Stimulated activated CD4-positive, alpha-beta T cell treated with anti-CD3 and anti-CD28 coated beads, Interleukin-4, amount 100 ng/mL, for 24 hours (primary cell): ENCODE measurements around the gene AGBL4.

Source experiments
- DNase-seq: peaks from one replicate; pipeline ENCODE4 v3.0.0-alpha.2; 2020

AGBL4 gene

DNA sequence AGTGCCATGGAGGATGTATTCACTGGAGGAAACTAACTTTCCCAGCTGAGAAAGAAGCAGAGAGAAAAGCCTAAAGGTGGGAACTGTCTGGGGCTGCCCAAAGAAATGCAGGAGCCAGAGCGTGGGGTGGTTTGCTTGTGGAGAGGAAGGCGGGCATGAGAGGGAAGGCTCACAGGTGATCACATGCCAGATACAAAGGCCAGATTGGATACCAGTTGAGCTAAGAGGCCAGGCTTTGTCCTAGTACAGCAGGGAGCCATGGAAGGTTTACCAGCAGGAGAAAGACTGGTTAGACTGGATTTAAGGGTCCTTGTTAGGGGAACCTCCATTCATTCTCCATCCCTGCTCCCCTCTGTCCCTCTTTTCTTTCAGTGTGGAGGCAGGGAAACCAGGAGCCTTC is 1313.4 kb downstream of the AGBL4 start:
- DNase-seq, result no peak

DNA sequence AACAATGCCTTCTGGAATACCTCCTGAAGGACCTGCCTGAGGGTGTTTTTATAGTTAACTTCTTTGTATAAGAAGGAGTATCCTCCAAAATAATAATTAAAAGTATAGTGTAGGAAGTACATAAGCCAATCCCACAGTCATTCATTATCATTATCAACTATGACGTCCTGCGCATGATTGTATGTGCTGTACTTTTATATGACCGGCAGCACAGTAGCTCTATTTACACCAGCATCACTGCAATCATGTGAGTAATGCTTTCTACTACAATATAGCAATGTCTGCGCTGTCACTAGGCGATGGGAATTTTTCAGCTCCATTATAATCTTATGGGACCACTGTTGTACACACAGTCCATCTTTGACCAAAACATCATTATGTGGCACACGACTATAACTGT is 1319.0 kb downstream of the AGBL4 start:
- no peak for DNase-seq

DNA sequence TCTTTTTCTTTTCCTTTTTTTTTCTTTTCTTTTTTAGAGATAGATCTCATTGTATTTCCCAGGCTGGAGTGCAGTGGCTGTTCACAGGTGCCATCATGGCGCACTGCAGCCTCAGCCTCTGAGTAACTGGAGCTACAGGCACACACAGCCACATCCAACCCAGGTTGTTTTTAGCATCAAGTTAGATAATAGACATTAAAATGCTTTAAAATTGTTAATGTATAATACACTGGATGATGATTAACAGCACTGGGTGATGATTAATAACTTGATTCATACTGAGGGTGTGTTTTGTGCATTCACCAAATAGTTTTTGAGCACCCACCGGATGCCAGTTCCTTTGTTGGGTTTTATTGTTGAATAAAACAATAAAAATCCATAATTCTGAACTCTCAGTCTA is 1322.3 kb downstream of the AGBL4 start:
- DNase-seq, result no peak

DNA sequence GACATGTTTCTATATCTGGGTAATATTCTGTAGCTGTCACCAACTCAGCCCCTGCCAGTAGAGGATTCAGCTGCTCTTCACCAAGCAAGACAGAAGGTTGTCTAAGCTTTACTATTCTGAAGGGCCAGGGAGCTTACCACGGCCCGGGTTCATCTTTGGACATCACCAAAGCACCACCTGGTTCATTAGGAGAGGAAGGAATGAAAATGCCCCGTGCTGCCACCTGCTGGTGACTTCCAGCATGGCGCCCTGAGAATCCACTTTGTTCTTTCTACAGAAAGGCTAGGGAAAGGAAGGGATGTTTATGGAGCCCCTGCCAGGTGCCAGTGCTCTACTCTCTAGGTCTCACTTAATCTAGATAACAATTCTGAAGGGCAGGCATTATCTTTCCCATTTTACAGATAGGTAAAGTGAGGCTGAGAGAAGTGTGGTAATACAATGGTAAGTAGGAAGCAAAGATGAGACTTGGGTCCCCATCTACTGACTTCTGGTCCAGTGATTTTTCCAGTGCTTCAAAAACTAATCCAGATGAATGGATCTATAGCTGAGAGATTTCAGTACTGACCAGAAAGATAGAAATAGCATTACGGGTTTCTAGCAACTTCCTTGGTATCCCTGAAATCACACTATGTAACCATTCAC is 1326.6 kb downstream of the AGBL4 start:
- peak; percentile 35 for DNase-seq

DNA sequence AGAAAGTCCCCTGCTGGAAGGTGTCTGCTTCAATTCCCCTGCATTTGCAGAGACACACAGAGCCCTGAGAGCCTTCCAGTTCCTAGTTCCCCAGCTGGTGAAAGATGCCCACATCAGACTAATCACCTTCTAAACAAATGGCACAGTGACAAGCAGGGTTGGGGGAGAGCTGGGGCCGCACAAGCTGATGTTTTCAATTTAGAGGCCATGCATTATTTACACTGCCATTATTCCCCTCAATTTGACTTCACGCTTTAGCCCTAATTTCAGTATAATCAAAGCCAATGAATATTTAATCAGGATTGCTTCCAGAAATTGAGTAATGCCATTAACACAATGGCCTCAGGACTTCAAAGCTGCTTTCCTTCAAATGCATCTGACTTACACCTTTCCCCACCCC is 1328.6 kb downstream of the AGBL4 start:
- no peak for DNase-seq

DNA sequence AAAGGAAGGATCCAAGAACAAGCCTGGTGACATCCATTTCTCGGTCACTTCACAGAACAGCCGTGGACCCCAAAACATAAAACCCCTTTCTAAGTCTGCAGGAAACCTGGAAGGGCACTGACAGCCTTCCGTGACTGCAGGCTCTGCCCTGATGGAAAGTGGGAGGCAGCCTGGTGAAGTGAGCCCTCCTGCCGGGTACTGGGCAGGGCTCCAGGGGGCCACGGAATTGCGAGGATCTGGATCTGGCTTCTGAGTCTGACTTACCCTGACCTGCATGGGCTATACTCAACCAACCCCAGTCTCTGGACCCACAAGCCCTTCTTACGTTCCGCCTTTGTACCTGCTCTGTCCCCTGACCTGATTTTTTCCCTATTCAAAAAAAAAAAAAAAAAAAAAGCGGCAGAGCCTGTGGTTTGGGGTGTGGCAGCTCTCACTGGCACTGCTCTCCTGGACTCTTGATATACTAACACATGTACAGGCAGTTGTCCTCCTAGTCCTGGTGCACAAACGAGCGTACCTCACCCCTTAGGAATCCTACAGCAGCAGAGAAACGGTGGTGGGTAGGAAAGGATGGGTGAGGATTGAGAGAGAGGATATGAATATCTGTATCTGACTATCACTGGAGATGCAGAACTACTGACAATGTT is 1330.0 kb downstream of the AGBL4 start:
- no peak for DNase-seq

DNA sequence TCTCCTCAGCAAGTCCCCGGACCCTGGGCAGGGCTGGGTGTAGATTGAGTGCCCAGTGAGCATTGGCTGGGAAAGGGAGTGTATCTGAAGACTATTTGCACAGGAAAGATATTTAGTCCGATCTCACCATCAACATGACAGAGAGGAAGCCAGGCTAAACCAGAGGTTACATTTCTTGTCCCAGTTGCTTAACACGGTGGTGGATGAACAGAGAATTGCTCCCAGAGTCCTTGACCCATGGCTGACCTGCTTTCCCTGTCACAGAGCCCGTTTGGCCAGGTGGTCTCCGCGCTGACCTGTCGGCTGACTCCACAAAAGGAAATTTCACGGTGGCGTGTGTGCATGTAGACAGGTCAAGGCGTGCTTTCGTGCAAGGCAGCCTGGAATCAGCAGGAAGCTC is 1330.6 kb downstream of the AGBL4 start:
- DNase-seq, result no peak

DNA sequence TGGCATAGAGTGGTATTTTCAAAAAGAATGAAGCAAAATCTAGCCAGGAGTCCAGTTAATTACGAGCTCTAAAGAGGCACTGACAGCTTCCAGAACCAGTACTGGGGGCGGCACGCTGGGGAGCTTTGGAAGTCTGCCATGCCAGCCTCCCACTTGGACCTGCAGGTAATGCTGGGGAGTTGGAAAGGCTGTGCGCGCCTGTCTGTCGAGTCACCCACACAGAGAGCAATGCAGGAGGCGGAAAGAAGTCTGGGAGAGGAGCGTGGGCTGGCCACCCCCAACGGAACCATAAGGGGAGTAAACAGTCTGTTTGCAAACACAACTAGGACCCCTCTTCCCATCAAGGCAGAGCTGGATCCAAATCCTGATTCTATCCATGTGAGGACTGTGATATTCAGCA is 1331.5 kb downstream of the AGBL4 start:
- DNase-seq, result no peak

DNA sequence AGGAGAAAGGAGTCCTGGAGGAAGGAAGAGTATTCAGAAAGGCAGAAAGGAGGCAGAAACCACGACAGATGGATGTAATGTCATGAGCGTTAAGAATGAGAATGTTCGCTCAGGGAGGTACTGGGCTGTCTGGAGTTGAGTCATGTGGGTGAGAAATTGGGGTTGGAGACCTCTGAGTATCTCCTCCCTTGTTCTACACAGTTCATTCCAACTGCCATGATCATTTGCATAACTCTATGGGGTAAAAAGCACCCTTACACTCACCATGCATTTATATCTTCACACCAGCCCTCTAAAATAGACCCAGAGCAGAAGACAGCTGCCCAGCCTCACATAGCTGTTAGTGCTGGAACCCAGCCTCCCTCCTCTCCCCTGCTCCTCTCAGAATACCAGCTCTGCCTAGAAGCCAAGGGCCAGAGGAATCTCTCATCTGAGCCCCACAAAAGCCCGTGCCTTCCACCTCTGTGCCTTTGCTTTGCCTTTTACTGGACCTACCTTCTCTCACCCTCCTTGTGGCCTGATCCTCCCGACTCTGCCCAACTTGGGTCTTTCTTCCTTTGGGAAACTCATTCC is 1332.2 kb downstream of the AGBL4 start:
- no peak for DNase-seq

DNA sequence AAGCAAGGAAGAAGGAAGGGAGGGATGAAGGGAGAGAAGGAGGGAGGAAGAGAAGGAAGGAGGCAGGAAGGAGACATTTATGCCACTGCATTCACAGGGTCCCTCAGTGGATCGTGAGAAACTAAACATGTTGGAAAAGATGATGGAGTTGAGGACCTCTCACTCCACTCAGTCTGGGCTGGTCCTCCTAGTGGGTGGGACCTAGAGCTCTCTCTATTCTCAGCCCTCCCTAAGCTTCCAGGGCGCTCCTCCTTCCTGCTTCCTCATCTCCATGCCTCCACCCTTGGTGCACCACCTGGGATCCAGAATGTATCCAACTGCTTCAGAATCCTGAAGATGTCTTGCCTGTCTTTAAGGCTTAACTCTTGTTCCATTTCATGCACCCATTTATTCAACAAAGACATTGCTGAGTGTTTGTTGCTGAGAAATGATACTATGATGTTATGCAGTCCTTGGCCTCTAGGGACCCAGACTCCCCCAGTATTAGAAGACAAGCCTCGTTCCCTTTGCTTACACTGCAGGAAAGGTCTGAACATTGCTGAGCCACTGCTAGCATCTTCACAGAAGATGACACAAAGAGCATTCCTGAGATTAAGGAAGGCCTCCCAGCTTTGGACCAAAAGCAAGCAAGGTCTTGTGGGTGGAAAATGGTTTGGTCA is 1335.5 kb downstream of the AGBL4 start:
- DNase-seq, result no peak

DNA sequence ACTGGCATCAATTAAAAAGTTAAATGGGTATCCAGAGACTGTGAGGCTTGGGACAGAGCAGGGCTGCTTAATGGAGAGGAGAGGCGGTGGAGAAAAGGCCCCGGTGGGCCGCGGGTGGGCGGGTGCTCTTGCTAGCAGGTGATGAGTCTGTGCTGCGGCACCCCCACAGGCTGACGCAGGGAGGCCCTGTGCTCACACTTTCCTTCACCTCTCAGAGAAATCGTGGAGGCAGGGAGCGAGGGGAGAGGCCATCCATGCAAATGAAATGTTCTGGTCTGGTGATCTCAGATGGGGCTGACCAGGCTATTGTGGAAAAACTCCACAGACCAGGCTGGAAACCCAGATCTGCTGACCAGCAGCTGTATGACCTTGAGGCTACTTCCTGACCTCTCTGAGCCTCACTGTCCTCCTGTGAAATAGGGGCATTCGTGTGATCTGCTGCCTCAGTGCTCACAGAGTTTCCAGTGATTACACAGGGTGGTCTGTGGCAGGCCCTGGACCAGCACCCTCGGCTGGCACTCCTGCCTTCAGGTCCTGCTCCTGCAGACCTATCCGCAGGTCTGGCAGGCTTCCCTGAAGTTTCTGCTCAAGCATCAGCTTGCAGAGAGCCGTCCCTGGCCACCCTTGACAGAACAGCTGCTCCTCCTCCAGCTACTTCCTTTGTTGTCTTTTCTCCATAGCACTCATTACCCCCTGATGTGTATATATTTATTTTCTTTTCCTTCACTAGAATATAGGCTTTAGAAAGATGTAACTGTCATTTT is 1336.3 kb downstream of the AGBL4 start:
- no peak for DNase-seq

DNA sequence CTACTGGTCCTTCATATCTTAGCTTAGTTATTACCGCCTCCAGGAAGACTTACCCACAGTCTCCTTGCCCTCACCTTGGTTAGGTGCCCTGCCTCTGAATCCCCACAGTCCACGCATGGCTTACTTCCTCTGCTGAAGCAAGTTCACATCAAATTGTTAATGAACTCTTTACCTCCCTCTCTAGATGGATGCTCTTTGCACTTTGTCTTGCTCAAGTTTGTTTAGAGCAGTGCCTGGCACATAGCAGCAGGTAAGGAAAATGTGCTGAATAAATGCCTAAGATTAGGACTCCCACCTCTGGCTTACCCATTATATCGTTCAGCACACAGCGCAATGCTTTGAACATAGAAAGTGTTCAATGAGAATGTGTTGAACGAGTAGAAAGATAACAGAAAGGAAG is 1337.6 kb downstream of the AGBL4 start:
- no peak for DNase-seq

DNA sequence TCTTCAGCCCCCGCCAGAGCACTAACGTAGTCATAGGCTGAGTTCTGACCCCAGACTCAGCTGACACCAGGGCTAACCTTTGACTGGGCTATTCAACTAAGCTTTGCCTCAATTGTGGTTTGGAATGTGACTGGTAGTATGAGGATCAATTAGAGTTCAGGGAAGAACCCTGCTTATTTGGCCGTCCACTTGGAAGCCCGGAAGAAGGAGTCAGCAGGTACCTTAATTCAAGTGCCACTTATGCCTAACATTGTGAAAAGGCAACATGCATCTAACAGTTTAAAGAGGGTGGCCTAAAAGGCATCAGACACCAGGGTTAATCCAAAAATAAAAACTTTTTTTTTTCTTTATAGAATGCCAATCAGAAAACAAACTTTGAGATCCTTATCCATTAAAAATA is 1339.4 kb downstream of the AGBL4 start:
- no peak for DNase-seq

DNA sequence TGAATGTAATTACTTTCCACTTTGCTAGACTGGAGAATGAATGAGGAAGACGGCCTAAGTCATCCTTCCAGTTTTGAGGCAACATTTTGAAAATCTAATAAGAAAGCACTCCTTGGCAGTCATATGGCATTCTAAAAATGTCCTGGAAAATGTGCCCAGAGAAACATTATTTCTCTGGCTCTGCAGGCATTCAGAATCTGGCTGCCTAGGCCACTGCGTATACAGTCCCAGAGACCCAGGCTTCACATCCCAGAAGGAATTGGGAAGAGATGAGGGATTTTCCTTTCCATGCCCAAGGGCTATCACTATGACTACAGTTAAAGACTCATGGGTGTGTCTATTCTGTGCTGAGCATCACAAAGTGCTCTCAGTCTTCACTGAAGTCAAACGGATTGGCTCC is 1339.9 kb downstream of the AGBL4 start:
- no peak for DNase-seq

DNA sequence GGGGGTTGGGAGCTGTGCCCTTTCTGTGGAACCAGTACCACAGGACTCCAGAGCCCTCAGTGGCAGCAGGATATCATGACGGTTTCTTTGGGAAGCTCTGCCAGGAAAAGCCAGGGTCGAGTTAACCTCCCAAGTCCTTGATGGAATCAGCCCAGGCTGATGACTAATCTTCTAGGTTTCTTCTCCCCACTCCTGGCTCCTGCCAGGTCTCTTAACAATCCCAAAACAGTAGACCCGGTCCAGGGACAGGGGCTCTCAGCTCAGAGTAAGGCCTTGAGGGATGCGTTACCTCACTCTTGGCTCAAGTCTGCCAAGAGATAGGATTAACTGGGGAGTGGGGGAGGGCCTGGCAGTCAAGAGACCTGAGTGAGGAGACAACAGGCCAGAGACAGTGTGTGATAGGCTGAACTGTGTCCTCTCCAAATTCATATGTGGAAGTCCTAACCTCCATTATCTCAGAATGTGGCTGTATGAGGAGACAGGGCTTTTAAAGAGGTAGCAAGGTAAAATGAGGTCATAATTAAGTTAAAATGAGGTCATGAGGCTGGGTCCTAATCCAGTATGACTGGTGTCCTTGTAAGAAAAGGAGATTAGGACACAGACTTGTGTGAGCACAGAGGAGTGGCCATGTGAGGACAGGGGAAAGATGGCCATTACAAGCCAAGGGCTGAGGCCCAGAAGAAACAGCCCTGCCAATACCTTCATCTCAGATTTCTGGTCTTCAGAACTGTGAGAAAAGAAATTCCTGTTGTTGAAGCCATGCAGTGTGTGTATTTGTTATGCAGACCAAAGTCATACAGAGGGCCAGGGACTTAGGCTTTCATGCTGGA is 1342.1 kb downstream of the AGBL4 start:
- DNase-seq, result no peak

DNA sequence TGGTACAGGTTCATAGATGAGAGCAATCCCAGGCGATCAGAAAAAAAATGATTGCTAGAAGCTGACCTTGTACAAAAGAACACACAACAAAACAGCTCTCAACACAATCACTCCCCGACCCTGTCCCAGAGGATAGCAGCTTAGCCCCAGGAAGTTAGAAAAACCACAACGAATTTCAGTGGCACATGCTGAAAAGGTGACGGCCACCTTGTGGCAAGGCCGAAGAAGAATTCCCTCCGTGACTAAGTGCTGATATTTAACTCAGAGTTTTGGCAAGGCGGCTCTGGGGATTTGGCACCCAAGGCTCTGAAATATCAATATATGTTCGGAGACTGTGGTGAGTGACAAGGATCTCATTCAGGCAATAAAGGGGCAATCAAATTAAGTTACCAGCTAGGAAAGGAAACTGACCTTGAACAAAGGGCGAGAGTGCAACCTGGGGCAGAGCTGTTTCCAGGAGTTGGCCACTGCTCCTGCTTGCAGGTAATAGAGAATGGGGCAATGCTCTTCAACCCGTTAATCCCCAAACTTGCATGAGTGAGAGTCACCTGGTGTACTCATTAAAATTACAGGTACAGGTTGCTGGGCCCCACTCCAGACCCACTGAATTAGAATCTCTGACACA is 1343.2 kb downstream of the AGBL4 start:
- no peak for DNase-seq

DNA sequence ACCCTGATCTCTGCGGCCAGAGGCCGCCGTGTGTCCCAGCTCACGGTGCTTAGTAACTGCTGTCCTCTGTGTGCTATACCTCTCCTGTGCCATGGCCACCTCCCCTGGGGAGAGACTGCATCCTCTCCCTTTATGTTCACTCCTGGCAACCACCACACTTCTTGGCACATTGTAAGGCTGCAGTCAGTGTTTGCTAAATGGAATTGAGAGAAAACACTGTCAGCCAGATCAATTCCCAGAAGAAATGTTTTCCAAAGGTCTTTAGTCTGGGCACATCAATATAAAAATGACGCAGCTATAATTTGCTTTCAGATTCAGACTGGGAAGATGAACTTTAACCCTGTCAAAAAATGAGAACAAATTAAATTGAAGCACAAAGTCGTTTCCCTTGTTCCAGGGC is 1343.9 kb downstream of the AGBL4 start:
- no peak for DNase-seq

DNA sequence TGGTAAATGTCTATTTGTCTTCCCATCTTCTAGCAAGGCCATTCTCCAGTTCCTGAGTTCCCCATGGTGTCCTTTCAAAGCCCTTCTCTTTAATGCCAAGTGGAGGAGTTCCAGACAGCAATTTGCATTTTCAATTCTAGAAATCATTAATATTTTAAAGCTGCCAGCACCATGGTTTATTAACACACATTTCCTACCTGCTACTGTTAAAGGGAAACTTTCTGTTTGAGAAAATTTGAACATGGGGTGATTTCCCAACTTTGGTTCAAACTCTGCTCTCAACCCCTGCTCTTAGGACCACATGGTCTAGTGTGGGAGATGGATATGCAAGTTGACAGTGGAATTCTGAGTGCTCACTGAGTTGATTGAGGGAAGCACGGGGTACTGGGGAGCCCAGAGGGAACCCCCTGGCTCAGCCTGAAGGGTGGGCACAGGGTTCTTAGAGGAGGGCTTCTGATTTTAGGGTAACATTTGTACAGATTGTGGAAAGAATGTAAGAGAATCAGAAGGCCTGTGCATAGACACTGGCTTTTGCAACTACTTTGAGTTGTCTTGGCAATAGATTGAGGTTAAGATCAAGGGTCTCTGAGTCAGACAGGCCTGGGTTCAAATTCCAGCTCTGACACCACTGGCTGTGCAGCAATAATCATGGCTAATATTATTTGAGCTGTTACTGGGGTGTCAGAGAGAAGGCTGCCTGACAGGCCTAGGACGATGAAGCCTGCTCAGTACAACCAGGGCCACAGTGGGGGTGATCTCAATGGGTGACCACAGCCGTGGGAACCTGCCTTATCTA is 1344.8 kb downstream of the AGBL4 start:
- DNase-seq, result no peak

DNA sequence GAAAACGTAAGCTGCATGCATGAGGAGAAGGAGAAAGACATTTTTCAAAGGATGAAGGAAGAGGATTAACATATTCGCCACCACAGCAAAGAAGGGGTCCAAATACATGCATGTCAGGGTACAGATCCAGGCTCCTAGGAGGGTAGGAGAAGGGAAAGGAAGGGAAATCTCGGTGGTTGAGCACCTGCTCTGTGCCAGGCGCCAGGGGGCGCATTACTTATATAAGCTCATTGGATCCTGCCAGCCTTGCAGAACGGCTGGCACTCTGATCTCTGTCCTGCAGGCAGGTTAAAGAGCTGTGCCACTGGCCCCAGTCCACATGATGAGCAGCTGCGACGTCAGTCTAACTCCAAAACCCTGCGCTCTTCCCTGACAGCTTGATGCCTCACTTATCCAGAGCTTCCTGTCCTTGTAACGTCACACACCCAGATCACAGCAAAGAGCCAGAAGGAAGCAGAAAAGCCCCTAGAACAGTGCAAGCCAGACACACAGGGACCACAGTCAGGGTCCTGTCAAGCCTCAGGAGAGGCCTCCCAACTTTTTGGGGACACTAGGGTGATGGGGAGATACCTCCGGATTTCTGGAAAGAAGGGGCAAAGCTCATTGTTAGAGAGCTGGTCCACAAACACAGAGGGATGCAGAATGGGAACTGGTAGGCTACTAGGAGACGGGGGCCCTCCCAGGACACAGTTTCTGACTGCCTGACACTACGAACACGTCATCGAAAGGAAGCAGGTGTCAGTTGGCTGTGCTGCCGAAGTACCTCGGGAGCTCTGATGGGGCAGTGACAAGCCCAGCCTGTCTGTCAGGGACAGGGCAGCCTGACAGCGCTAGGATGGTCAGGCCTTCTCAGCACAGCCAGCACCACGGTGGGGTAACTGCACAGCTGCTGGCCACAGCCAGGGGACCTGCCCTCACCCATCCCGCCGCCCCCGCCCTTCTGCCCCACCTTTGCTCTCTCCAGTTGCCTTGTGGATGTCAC is 1346.2 kb downstream of the AGBL4 start:
- peak; percentile 18 for DNase-seq

DNA sequence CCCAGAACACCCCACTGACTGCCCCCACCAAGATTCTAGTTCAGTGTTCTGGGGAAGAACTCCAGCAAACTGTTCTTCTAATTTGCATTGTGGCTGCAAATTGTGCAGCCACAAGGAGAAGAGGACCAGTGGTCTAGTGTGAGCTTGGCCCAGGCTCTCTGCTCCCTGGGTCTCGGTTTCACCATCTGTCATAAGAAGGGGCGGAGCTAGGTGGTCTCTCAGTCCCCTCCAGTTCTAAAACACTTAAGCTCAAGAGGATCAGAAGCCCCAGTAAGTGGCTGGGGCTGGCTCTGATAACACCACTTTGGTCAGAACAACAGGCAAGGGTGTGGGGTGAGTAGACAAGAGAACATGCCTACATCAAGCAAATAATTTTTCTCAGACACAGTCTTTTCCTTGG is 1346.9 kb downstream of the AGBL4 start:
- DNase-seq, result no peak
